ENCODE measurements around the gene TCF7.

GRCh38 chr5:134143431-134143830, 28.9 kb downstream of the TCF7 start:
- TF ChIP-seq POLR2AphosphoS5 (IDR thresholded peaks at IDR 0.05; ENCODE audit: borderline replicate concordance, low read depth, low read length) (no peak), EZH2 (IDR thresholded peaks at IDR 0.05) (no peak)
